HG03095 (cell line): ENCODE data around the gene NELL2.

Source experiments
- ATAC-seq: cut with Tn5 transposase; IDR thresholded peaks from one replicate; pipeline ENCODE4 v1.9.1; 2021; ENCODE audit warnings: moderate library complexity; ENCODE audit not compliant: unreplicated experiment

Gene NELL2

GRCh38 chr12:44551631-44552030 lies 324.5 kb downstream of the NELL2 start:
- no peak for ATAC-seq

- ATAC-seq = no peak
These were observed 325.7 kb downstream of the NELL2 start for GRCh38 chr12:44550377-44550776.

GRCh38 chr12:44546060-44546459 lies 330.1 kb downstream of the NELL2 start:
- no peak for ATAC-seq

GRCh38 chr12:44544018-44544417 lies 332.1 kb downstream of the NELL2 start:
- no peak for ATAC-seq

DNA sequence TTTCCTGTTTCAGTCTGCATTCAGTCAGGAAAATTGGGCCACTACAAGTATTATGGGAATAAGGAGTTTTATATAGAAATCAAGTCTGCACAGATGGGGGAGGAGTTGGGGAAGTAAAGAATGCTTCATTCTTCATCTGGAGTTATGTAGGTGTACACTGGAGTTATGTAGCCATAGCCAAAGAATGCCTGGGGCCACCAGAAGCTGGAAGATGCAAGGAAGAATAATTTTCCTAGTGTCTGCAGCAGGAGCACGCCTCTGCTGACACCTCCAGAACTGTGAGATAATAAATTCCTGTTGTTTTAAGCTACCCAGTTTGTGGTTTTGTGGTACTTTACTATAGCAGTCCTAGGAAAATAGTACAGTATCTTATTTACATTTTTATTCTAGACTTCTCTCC lies 333.4 kb downstream of the NELL2 start:
- ATAC-seq = no peak

GRCh38 chr12:44537354-44537753 lies 338.8 kb downstream of the NELL2 start:
- ATAC-seq = no peak

DNA sequence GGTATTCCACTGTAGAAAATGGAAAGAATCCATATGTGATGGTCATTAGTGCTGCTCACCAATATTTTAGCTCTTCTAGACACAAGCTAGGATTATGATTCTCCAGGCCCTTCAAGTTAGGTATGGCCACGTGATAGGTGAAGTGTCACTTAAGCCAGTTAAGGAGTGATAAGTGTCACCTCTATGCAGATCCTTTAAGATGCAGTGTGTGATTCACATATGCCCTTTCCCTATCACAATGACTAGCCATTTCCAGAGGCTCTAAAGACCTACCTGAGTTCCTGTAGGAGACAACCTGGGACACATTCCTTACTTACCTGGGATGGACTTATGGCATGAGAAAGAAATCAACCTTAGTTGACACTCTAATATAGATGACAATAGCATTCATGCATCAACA lies 343.2 kb downstream of the NELL2 start:
- ATAC-seq = no peak

DNA sequence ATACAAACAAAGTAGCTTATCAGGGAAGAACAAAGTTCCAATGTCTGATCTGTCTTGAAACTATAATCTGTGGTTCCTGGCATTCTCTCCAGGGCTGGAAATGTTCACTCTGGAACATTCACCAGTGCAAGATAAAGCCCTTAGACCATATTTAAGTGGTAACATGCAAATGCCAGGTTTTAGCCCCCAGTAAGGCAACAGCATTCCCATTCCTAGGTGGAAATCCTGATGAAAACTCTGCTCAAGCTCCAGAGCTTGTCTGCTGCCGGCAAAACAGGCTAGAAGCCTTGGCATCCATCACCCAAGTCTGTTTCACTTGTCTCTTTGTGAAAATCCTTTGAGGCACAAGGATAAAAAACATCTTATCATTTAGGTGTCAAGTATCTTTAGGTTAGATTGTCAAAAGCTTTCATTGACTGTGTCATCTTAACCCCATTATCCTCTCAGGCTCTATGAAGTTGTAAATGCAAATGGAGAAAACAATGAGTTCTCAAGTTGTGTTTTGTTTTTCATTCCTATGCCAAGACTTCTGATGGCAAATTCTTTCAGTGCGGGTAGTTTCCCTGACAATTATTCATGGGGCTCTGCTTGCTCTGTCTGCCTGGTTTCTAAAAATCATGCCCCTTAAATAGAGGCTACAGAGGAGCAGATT lies 344.7 kb downstream of the NELL2 start:
- no peak for ATAC-seq

DNA sequence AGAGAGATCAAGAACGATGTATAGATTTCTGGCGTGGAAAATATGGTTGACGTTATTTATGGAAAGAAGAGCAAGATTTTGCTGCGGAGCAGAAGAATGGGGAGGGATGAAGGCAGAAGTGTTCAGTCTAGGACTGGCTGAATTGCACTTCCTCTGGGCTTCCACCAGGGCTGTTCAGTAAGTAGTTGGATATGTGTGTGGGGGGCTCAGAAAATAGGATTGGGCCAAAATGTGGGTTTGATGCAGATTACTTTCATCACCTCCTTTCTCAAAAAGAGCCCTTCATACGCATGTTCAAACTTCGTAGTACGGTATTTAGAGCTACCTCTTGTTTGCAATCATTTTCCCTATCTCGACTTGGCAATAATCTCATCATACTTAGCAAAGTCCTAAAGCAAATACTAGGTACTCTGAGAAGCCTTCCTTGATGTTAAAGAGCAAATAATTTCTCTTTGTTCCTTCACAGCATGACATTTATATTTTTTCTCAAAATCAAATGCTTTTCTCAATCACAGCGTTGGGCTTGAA lies 349.4 kb downstream of the NELL2 start:
- ATAC-seq = no peak

DNA sequence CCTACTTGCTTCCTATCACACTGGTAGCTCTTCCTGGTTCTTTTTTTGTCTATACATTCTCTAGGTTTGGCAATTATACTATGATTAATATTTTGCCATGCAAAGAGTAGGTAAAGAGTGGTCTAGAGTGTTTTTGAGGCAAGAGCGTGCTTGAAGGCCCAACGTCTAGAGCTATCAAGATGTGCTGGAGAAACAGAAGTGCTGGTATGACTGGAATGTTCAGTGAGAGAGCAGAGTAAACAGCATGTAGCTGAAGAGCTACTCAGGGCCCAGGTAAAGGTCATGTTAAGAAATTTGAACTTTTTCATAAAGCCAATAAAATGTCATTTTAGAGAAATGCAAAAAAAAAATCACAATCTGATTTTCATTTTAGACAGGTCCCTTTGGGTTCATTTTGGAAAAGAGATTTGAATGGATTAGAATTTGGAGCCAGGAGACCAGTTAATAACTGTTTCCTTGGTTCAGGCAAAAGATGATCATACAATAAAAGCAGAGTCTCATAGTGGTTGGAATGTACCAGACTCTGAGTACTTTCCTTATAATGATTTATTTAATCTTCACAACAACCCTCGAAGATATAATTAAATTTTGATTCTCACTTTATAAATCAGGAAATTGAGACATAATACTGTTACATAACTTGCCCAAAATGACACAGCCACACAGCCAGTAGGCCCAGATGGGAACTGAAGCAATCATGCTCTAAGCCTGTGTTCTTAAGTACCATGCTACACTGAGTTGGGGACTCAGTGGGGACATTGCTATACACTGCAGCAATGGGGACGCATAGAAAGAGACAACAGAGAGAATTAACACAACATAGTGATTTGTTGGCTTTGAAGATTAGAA lies 350.1 kb downstream of the NELL2 start:
- no peak for ATAC-seq

GRCh38 chr12:44523828-44524227 lies 352.3 kb downstream of the NELL2 start:
- no peak for ATAC-seq

- ATAC-seq = no peak
These were observed 354.4 kb downstream of the NELL2 start for GRCh38 chr12:44521702-44522101.

DNA sequence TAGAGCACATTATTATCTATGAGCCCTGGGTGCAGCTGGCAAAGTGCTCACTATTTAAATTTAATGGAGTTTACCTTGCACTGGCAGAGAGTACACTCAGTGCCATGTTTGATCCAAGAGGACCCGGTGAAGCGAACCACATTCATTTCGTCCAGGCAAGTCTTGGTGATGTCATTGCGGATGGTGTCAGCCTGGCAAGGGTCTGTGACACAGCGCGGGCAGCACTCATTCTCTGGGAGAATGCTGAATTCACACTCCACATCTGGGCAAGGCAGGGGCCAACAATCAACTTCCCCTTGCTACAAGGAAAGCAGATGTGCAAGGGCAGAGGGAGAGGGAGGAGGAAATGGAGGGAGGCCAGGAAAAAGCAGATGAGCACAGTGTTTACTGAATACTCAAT lies 356.2 kb downstream of the NELL2 start:
- no peak for ATAC-seq

GRCh38 chr12:44511289-44511688 lies 364.8 kb downstream of the NELL2 start:
- ATAC-seq = no peak

DNA sequence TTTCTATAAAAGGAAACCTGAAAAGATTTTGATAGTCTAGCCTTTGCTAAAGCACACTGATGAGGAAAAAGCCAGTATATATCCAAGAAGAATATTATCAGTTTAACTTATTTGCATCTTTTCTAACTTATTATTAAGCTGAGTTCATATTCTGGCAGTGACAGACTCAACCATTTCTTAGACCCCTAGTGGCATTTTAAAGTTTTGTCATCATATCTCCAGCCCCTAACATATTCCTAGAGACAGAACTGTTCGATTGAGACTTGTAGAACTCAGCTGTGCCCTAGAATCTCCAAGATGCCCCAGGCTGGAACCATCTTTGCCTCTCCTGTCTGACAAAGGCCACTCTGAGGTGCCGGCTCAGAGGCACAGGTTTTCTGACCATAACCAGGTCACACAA lies 365.6 kb downstream of the NELL2 start:
- no peak for ATAC-seq

DNA sequence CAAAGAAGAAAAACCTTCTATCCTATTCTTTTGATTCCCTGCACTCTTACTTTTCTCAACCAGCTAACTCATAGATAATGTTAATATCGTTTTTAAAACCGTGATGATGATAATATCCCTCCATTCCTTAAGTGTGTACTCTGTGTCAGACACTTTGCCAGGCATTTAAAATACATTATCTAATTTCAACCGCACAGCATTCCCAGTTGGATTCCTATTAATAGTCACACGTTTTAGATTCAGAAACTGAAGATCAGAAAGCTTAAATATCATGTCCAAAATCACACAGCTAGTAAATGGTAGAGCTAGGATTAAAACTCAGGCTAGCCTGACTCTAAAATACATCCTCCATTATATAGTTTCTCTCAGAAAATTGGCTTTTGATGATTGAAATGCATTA lies 366.0 kb downstream of the NELL2 start:
- no peak for ATAC-seq

- no peak for ATAC-seq
These were observed 366.6 kb downstream of the NELL2 start for GRCh38 chr12:44509471-44509870.

DNA sequence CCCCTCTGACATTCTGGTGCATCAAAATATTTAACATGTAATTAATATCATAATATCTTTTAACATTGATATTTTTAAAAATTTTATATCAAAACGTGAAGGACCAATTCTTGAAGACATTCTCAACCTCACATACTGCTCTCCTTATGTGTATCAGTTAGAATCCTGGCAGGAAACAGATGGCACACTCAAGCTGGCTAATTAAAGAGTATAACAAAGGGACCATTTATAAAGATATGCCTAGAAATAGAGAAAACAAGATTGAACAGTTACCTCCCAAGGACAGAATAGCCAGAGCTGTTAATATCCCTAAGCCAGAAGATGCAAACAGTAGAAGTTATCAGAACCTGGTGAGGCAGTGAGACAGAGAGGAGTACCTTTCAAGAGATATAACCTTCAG lies 368.7 kb downstream of the NELL2 start:
- no peak for ATAC-seq

DNA sequence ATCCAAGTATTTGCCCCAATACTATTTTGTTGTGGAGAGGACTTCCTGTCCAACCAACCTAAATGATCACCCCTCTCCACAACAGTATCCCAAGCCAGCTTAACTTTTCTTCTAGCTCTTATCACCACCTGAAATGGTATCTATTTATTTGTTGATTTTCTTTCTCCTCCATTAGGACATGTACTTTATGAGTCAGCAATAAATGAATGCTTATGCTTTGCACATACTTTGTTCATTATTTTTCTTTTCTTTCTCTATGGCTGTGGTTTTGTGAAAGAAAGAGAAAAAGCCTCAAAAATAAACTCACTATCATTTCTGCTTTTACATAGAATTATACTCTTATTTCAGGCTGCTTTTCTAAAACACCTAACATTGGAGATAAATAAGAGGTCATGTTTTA lies 371.3 kb downstream of the NELL2 start:
- ATAC-seq = no peak

GRCh38 chr12:44503329-44503728 lies 372.8 kb downstream of the NELL2 start:
- ATAC-seq = no peak

- no peak for ATAC-seq
These were observed 373.4 kb downstream of the NELL2 start for GRCh38 chr12:44502681-44503080.

DNA sequence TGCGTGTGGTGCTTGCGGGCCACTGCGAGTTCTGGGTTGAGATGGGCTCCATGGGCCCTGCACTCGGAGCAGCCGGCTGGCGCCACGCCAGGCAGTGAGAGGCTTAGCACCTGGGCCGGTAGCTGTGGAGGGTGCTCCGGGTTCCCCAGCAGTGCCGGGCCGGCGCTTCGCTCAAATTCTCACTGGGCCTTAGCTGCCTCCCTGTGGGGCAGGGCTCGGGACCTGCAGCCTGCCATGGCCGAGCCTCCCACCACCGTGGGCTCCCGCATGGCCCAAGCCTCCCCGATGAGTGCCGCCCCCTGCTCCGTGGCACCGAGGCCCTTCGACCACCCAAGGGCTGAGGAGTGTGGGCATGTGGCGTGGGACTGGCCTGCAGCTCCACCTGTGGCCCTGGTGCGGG lies 375.7 kb downstream of the NELL2 start:
- ATAC-seq = no peak
